ENCODE measurements around the gene FAM20C.

FAM20C gene

GRCh38 chr7:259191-259505, 66.8 kb downstream of the FAM20C start:
- DNase-seq (ENCODE audit: low read depth) = no peak

DNA sequence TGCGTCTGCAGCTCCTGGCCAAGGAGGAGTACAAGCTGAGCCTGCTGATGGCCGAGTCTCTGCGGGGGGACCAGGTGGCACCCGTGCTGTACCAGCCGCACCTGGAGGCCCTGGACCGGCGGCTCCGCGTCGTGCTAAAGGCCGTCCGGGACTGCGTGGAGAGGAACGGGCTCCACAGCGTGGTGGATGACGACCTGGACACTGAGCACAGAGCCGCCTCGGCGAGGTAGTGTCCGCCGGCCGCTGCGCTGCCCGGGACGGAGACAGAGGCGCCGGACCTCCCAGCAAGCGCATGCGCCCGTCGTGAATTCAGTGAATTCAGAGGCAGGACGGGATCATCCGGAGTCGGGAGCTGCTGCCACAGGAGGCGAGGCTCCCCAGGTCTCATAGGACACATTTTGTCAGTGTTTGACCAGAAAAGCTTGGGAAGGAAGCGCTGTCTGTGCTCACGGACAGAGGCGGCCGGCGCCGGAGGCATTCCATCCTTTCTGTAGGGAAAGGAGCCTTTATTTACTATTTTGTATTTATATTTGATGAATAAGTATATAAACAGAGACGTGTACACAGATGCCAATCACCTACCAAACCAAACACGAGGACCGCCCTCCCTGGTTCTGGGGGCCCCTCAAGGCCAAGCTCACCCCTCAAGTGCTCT, 67.5 kb downstream of the FAM20C start:
- no peak for DNase-seq (ENCODE audit: low read depth)

- no peak for DNase-seq (ENCODE audit: low read depth)
These were observed 68.3 kb downstream of the FAM20C start for GRCh38 chr7:260441-261281.

- DNase-seq (ENCODE audit: low read depth) = no peak
These were observed 69.2 kb downstream of the FAM20C start for GRCh38 chr7:261341-262250.

DNA sequence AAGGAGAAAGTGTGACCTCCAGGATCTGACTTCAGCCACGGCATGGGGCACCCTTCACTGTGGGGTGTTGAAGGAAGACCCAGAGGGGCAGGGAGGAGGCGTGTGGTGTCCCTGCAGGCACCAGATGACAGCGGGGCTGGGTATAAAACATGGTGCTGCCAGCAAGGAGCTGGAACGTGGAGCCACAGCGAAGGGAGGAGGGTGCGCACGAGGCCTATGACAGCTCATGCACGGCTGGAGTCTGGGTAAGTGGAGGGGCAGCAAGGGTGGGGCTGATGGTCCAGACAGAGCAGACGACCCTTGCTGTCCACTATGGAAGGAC, 69.8 kb downstream of the FAM20C start:
- no peak for DNase-seq (ENCODE audit: low read depth)

DNA sequence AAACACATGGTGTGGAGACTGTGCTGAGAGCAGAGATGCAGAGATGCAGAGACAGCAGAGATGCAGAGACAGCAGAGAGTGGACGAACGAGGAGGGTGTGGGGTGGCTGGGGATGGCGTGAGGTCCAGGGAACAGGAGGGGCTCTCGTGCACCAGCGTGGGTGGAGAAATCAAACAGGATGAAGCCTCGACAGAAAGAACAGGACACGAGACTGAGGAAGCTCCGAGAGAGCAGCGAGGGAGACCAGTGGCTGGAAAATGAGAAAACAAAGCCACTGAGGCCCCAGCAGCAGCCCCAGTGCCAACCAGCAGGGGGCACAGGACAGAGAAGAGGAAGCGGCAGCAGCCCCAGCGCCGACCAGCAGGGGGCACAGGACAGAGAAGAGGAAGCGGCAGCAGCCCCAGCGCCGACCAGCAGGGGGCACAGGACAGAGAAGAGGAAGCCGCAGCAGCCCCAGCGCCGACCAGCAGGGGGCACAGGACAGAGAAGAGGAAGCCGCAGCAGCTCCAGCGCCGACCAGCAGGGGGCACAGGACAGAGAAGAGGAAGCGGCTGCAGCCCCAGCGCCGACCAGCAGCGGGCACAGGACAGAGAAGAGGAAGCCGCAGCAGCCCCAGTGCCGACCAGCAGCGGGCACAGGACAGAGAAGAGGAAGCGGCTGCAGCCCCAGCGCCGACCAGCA, 70.4 kb downstream of the FAM20C start:
- DNase-seq (ENCODE audit: low read depth) = peak; percentile 87

DNA sequence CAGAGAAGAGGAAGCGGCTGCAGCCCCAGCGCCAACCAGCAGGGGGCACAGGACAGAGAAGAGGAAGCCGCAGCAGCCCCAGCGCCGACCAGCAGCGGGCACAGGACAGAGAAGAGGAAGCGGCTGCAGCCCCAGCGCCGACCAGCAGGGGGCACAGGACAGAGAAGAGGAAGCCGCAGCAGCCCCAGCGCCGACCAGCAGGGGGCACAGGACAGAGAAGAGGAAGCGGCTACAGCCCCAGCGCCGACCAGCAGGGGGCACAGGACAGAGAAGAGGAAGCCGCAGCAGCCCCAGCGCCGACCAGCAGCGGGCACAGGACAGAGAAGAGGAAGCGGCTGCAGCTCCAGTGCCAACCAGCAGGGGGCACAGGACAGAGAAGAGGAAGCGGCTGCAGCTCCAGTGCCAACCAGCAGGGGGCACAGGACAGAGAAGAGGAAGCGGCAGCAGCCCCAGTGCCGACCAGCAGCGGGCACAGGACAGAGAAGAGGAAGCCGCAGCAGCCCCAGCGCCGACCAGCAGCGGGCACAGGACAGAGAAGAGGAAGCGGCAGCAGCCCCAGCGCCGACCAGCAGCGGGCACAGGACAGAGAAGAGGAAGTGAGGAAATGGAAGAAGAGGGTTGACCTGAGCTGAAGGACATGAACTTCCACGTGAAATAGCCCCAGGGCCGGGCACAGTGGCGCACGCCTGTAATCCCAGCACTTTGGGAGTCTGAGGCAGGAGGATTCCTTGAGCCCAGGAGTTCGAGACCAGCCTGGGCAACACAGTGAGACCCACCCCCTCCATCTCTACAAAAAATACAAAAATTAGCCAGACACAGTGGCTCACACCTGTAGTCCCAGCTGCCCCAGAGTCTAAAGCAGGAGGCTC, 71.3 kb downstream of the FAM20C start:
- DNase-seq (ENCODE audit: low read depth) = peak; percentile 27

GRCh38 chr7:264541-265191, 72.3 kb downstream of the FAM20C start:
- no peak for DNase-seq (ENCODE audit: low read depth)

DNA sequence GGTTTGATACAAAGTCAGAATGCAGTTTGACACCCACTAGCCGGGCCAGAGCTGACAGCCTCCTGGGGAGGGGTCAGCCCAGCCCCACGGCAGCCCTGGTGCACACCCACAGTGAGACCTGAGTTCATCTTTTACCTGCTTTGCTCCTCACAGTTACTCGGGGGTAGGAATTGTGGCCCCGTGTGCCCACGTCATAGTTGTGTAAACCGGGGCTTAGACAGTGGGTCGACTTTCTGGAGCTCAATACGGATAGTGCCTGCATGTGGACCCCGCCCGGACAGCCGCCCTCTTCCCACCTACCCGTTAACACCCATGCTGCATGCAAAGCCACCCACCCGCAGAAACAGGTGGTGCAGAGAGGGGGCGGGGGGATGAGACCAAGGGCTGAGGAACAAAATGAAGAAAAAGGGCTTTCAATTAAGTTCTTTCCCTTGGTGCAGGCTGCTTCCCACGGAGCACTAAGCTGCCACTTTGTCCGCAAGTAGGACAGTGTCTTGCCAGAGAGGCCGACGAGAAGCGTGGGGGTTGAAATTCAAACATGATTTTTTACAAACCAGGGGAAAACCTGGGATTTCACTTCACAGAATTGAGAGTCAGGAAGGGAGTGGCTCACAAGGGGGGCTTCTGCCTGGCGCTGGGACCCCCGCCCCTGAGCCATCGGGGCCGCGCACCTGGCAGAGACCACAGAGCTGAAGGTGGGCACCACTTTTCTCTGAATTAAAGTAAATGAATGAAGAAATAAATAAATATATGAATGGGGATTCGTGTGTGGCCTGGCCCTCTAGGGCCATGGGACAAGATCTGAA, 73.0 kb downstream of the FAM20C start:
- no peak for DNase-seq (ENCODE audit: low read depth)

DNA sequence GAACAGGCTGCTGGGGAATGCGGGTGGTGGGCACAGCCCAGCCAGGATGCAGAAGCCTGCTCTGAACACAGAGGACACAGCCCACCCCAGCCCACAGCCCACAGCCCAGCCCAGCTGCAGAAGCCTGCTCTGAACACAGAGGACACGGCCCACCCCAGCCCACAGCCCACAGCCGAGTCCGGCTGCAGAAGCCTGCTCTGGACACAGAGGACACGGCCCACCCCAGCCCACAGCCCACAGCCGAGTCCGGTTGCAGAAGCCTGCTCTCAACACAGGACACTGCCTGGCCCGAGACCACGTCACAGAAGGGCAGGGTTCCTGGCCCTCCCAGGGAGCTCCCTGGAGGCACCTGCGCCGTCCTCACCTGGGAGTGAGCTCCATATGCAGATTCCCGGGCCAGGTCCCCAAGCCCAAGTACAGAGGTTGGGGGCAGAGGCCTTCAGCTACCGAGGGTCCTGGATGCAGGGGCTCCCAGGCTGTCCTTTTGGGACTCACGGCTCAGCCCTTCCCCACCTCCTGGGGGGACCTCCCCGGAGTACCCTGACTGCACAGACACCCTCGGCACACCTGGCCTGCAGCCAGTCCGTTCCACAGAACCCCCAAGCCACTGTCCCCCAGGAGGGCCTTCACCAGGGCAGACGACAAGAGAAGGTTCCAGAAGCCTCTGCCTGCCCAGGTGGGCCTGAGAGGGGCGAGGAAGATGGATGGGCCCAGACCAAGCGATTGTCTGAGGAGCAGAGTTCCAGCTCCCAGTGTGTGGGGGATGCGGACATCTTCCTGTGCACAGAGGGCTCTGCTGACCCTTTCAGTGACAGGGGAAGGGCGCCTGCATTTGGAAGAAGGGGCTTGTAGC, 73.9 kb downstream of the FAM20C start:
- DNase-seq (ENCODE audit: low read depth) = no peak

- no peak for DNase-seq (ENCODE audit: low read depth)
These were observed 74.8 kb downstream of the FAM20C start for GRCh38 chr7:266851-267840.

DNA sequence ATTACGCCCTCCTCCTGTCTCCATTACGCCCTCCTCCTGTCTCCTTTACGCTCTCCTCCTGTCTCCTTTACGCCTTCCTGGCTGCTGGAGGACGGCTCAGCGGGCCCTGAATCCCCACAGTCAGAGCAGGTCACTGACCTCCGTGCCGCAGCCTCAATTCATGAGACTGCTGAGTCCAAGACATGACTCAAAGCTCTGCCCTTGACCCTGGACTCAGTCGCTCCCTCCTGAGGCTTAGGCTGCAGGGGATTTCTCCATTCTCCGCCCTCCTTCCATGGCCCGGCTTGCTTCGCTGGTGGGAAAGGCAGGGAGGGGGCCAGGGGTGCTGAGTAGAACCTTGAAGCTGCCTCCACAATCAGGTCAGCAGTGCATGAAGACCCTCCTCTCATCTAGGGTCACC, 76.6 kb downstream of the FAM20C start:
- no peak for DNase-seq (ENCODE audit: low read depth)

DNA sequence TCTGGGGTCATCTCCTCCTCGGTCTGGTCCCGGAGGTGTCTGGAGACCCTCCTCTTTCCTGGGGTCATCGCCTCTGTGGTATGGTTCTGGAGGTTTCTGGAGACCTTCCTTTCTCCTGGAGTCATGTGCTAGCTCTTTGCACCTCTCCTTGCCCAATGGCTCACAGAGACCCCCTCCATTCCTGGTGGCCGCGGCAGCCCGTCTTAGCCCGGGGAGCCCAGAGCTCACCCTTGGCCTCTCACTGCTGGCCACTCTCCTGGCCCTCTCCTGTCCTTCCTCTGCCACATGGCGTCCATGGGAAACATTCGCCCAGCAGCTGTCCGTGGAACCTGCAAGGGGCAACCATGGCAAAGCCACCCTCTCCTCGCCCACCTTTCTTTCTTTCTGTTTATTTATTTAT, 77.3 kb downstream of the FAM20C start:
- no peak for DNase-seq (ENCODE audit: low read depth)

- DNase-seq (ENCODE audit: low read depth) = no peak
These were observed 78.1 kb downstream of the FAM20C start for GRCh38 chr7:270351-270983.

DNA sequence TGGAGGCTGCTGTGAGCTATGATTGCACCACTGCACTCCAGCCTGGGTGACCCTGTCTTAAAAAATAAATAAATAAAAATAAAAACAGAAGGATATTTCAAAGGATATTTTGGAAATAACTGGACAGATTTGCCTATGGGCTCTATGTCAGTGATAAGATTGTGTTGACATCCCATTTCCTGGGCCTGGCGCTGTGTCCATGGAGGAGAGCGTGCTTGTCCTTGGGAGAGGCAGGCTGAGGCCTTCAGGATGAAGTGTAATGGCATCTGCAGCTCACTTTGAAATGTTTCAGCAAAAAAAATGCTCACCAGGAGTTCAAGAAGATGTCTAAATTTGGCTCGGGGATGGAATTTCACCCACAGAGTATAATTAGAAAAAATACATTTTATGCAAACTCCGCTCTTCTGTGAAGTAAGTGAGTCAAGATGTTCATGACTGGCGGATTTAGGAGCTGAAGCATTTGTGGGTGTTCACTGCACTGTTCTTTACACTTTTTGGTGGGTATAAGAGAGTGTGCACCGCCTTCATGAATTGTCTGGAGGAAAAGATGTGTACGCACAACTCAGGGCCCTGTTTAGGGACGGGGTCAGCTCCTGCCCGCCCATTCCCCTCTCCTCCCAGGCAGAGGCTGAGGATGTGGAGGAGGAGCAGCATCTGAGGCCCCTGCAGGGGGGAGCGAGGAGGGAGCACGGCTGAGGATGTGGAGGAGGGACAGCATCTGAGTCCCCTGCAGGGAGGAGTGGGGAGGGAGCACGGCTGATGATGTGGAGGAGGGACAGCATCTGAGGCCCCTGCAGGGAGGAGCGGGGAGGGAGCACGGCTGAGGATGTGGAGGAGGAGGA, 79.1 kb downstream of the FAM20C start:
- DNase-seq (ENCODE audit: low read depth) = no peak

GRCh38 chr7:272108-272615, 79.8 kb downstream of the FAM20C start:
- no peak for DNase-seq (ENCODE audit: low read depth)
